Liver (tissue), 9 donors: Measurements from ENCODE around the gene FXYD7. TPM values are rescaled to one million over a fixed set of nuclear protein-coding genes. Genes with fewer than 3 reads are reported as not detected.

ENCODE experiments used
- DNase-seq: peaks from one replicate; pipeline ENCODE4 v3.0.0-alpha.2; 2017; ENCODE audit warnings: low spot score
- H3K27ac ChIP-seq, 2 donors: one replicate each; pipeline ENCODE4 v1.7.0; 2013; ENCODE audit warnings: inconsistent platforms in 2 of 2, low read length in 2 of 2, control low read depth in 1 of 2, low read depth in 1 of 2, mild to moderate bottlenecking in 1 of 2
- H3K27me3 ChIP-seq, 4 donors: one replicate each; pipeline versions ENCODE4 v1.6.1 to v1.7.0; 2013; ENCODE audit warnings: low read length in 3 of 4, inconsistent platforms in 1 of 4, mild to moderate bottlenecking in 1 of 4, moderate library complexity in 1 of 4; ENCODE audit not compliant: control insufficient read depth in 4 of 4, insufficient read depth in 4 of 4
- H3K36me3 ChIP-seq, 4 donors: one replicate each; pipeline versions ENCODE4 v1.6.1 to v1.7.0; 2013; ENCODE audit warnings: low read length in 3 of 4, mild to moderate bottlenecking in 3 of 4, low read depth in 1 of 4, moderate library complexity in 1 of 4; ENCODE audit not compliant: control insufficient read depth in 4 of 4, insufficient read depth in 3 of 4
- H3K4me1 ChIP-seq, 4 donors: one replicate each; pipeline versions ENCODE4 v1.6.1 to v1.7.0; 2013; ENCODE audit warnings: low read length in 3 of 4, mild to moderate bottlenecking in 3 of 4, moderate library complexity in 1 of 4; ENCODE audit not compliant: control insufficient read depth in 4 of 4, insufficient read depth in 4 of 4
- H3K4me3 ChIP-seq, 3 donors: one replicate each; pipeline versions ENCODE4 v1.6.1 to v1.7.0; 2013; ENCODE audit warnings: low read length in 3 of 3, control low read depth in 1 of 3, low read depth in 1 of 3, mild to moderate bottlenecking in 1 of 3
- H3K9ac ChIP-seq, 2 donors: one replicate each; pipeline ENCODE4 v1.7.0; 2013; ENCODE audit warnings: low read length in 2 of 2, mild to moderate bottlenecking in 2 of 2, moderate library complexity in 2 of 2, control low read depth in 1 of 2, low read depth in 1 of 2
- H3K9me3 ChIP-seq, 4 donors: one replicate each; pipeline versions ENCODE4 v1.6.1 to v1.7.0; 2013; ENCODE audit warnings: low read length in 3 of 4; ENCODE audit not compliant: control insufficient read depth in 4 of 4
- ATF3 ChIP-seq: IDR thresholded peaks from 2 replicates; pipeline ENCODE4 v1.6.1; 2016; ENCODE audit warnings: antibody characterized with exemption
- CTCF ChIP-seq: fragments of 150-350 bp; IDR thresholded peaks from 2 replicates; pipeline ENCODE4 v1.5.1; 2017; ENCODE audit warnings: improper control_type of control experiment, low read depth, low read length; ENCODE audit not compliant: missing input control
- EGR1 ChIP-seq, 2 donors: IDR thresholded peaks; 2 replicates each; pipeline ENCODE4 v1.6.1; 2016 to 2018; ENCODE audit warnings: antibody characterized with exemption in 2 of 2, low read depth in 2 of 2
- FOXA1 ChIP-seq: IDR thresholded peaks from 2 replicates; pipeline ENCODE4 v1.6.1; 2016; ENCODE audit warnings: antibody characterized with exemption
- FOXA2 ChIP-seq: IDR thresholded peaks from 2 replicates; pipeline ENCODE4 v1.6.1; 2016; ENCODE audit warnings: antibody characterized with exemption
- GABPA ChIP-seq, 2 donors: IDR thresholded peaks in 1 of 2; conservative IDR thresholded peaks in 1 of 2; 2 replicates each; pipeline ENCODE4 v1.6.1; 2016; ENCODE audit warnings: antibody characterized with exemption in 2 of 2, mild to moderate bottlenecking in 1 of 2, moderate library complexity in 1 of 2
- HNF4A ChIP-seq, 2 donors: conservative IDR thresholded peaks; 2 replicates each; pipeline ENCODE4 v1.6.1; 2016; ENCODE audit warnings: antibody characterized with exemption in 2 of 2, mild to moderate bottlenecking in 2 of 2
- JUND ChIP-seq, 2 donors: IDR thresholded peaks; 2 replicates each; pipeline ENCODE4 v1.6.1; 2016; ENCODE audit warnings: antibody characterized with exemption in 2 of 2
- MAX ChIP-seq: IDR thresholded peaks from 2 replicates; pipeline ENCODE4 v1.6.1; 2016; ENCODE audit warnings: antibody characterized with exemption
- NR2F2 ChIP-seq: IDR thresholded peaks from 2 replicates; pipeline ENCODE4 v1.6.1; 2016; ENCODE audit warnings: antibody characterized with exemption
- RAD21 ChIP-seq, 2 donors: IDR thresholded peaks; 2 replicates each; pipeline ENCODE4 v1.6.1; 2016; ENCODE audit warnings: antibody characterized with exemption in 2 of 2, mild to moderate bottlenecking in 2 of 2
- REST ChIP-seq: IDR thresholded peaks from 2 replicates; pipeline ENCODE4 v1.6.1; 2016; ENCODE audit warnings: antibody characterized with exemption, mild to moderate bottlenecking
- RXRA ChIP-seq, 2 donors: IDR thresholded peaks; 2 replicates each; pipeline ENCODE4 v1.6.1; 2017 to 2018; ENCODE audit warnings: antibody characterized with exemption in 2 of 2, mild to moderate bottlenecking in 1 of 2
- SP1 ChIP-seq: IDR thresholded peaks from 2 replicates; pipeline ENCODE4 v1.6.1; 2018; ENCODE audit warnings: antibody characterized with exemption, mild to moderate bottlenecking
- TAF1 ChIP-seq: conservative IDR thresholded peaks from 2 replicates; pipeline ENCODE4 v1.6.1; 2016; ENCODE audit warnings: antibody characterized with exemption, mild to moderate bottlenecking
- ZBTB33 ChIP-seq: IDR thresholded peaks from 2 replicates; pipeline ENCODE4 v1.6.1; 2016; ENCODE audit warnings: antibody characterized with exemption
- WGBS: extraction: QIAGEN DNeasy Blood & Tissue Kit; methylation state at CpG from one replicate; pipeline ENCODE4 v1.1.7; 2013; 5-methylcytosine and 5-hydroxymethylcytosine counted together
- polyA plus RNA-seq, 2 donors: library from polyadenylated mRNA; stranded (reverse) in 1 of 2; unstranded in 1 of 2; fragments of 200-250 nt in 1 of 2; fragments of >200 nt in 1 of 2; fragmentation: Nextera tagmentation in 1 of 2; extraction: Ambion mirVana in 1 of 2; gene quantifications; one replicate each; pipeline versions ENCODE4 v1.2.1 to v1.2.3, GENCODE V29; 2013 to 2015
- total RNA-seq, 2 donors: library from RNA; depleted of rRNA; stranded (reverse); fragments of >200 nt; gene quantifications; one replicate each; pipeline ENCODE4 v1.2.3, GENCODE V29; 2014
- donor health status: healthy.
- donor health status: healthy.
- donor health status: healthy.
- donor health status: healthy.
- donor health status: healthy.

FXYD7 gene
- total and polyA plus RNA-seq, 4 donors: 0.08 to 0.09 TPM; not detected in 2

GRCh38 chr19:35093430-35093829 is 49.6 kb upstream of the FXYD7 start:
- DNase-seq: no peak
- Histone ChIP-seq H3K4me1 (peaks cover 3 to 24% (median 14%) of the 10 kb centered on the region in 4 donors), H3K9ac (no peak overlapping the region), H3K27ac (no peak overlapping the region), H3K27me3 (no peaks in the 10 kb centered on the region), H3K4me3 (no peak overlapping the region), H3K9me3 (no peaks in the 10 kb centered on the region), H3K36me3 (no peaks in the 10 kb centered on the region)
- no peak for TF ChIP-seq JUND (IDR thresholded peaks at IDR 0.05)
- TF ChIP-seq ATF3: no peak
- no peak for TF ChIP-seq FOXA1
- no peak for TF ChIP-seq FOXA2
- no peak for TF ChIP-seq CTCF
- no peak for TF ChIP-seq MAX
- no peak for TF ChIP-seq RXRA (IDR thresholded peaks at IDR 0.05)
- no peak for TF ChIP-seq NR2F2
- no peak for TF ChIP-seq ZBTB33
- TF ChIP-seq GABPA (IDR thresholded peaks at IDR 0.05 in 1 of 2, conservative IDR thresholded peaks at IDR 0.05 in 1 of 2): no peak
- TF ChIP-seq HNF4A (conservative IDR thresholded peaks at IDR 0.05): no peak
- TF ChIP-seq REST: no peak
- 97% methylated on average over 5 of the region's 5 CpGs for WGBS

DNA sequence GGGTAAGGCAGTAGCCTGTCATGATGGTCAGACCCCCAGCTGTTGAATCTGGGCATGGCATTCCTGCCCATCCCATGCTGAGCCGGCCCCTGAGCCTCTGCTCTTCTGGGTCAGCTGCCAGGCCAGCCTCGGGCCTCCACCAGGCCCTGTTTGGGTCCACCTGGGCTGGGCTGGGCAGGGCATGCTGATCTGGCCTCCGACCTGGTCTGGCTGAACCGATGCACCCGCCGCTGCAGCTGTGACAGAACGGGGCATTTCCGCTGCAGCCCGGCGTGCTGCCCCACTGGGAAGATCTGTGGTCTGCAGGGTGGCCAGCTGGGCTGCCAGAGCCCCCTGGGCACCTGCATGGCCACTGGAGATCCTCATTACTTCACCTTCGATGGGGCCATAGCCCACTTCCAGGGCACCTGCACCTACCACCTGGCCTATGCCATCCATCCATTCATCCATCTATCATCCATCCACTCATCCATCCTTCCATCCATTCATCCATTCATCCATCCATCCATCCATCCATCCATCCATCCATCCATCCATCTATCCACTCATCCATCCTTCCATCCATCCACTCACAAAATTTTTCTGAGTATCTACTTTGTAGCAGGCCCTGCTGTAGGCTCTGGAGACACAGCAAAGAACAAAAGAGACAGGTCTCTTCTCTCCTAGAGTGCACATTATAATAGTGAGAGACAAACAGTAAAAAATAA is 49.0 kb upstream of the FXYD7 start:
- peaks cover 5 to 25% (median 17%) of the 10 kb centered on the region in 4 donors for H3K4me1 ChIP-seq

More for the DNA sequence above, 49.0 kb upstream of the FXYD7 start:
- Histone ChIP-seq H3K27ac (no peak overlapping the region), H3K36me3 (no peaks in the 10 kb centered on the region), H3K9me3 (no peaks in the 10 kb centered on the region), H3K9ac (no peak overlapping the region), H3K27me3 (no peaks in the 10 kb centered on the region), H3K4me3 (no peak overlapping the region)
- 93% methylated on average over 11 of the region's 11 CpGs for WGBS
- TF ChIP-seq ATF3: no peak
- no peak for TF ChIP-seq RAD21 (IDR thresholded peaks at IDR 0.05)
- no peak for TF ChIP-seq MAX
- TF ChIP-seq REST: no peak
- no peak for TF ChIP-seq EGR1 (IDR thresholded peaks at IDR 0.05; ENCODE audit: low read depth in 2 of 2)
- no peak for TF ChIP-seq SP1
- no peak for TF ChIP-seq TAF1
- TF ChIP-seq GABPA (IDR thresholded peaks at IDR 0.05 in 1 of 2, conservative IDR thresholded peaks at IDR 0.05 in 1 of 2): no peak
- no peak for TF ChIP-seq RXRA (IDR thresholded peaks at IDR 0.05)
- no peak for DNase-seq
